HG02943 (cell line): ENCODE data around the gene RNFT2.

ENCODE experiments used
- ATAC-seq: cut with Tn5 transposase; IDR thresholded peaks from one replicate; pipeline ENCODE4 v1.9.1; 2021; ENCODE audit warnings: mild to moderate bottlenecking, low read depth, moderate library complexity; ENCODE audit not compliant: unreplicated experiment

The RNFT2 gene

GRCh38 chr12:116709768-116710167 is 28.3 kb upstream of the RNFT2 start:
- no peak for ATAC-seq

- no peak for ATAC-seq
Measured at GRCh38 chr12:116710370-116711150, 27.6 kb upstream of the RNFT2 start.

GRCh38 chr12:116712458-116713303 is 25.4 kb upstream of the RNFT2 start:
- ATAC-seq: no peak

GRCh38 chr12:116713527-116713926 is 24.6 kb upstream of the RNFT2 start:
- ATAC-seq: no peak

- no peak for ATAC-seq
Measured at GRCh38 chr12:116714175-116714574, 23.9 kb upstream of the RNFT2 start.

GRCh38 chr12:116717466-116718437 is 20.4 kb upstream of the RNFT2 start:
- ATAC-seq: no peak

- no peak for ATAC-seq
Measured at GRCh38 chr12:116718655-116719454, 19.3 kb upstream of the RNFT2 start.

- ATAC-seq: no peak
Measured at GRCh38 chr12:116719731-116720528, 18.2 kb upstream of the RNFT2 start.

- ATAC-seq: no peak
Measured at GRCh38 chr12:116722245-116722644, 15.9 kb upstream of the RNFT2 start.

GRCh38 chr12:116726694-116727093 is 11.4 kb upstream of the RNFT2 start:
- no peak for ATAC-seq

GRCh38 chr12:116727261-116727660 is 10.9 kb upstream of the RNFT2 start:
- ATAC-seq: no peak

GRCh38 chr12:116727891-116728290 is 10.2 kb upstream of the RNFT2 start:
- ATAC-seq: no peak

GRCh38 chr12:116731801-116732200 is 6.3 kb upstream of the RNFT2 start:
- no peak for ATAC-seq

- no peak for ATAC-seq
Measured at GRCh38 chr12:116734156-116734768, 3.9 kb upstream of the RNFT2 start.

GRCh38 chr12:116735084-116735483 is 3.0 kb upstream of the RNFT2 start:
- ATAC-seq: no peak

GRCh38 chr12:116735951-116736599 is 2.0 kb upstream of the RNFT2 start:
- ATAC-seq: no peak

GRCh38 chr12:116736962-116737773 is 947 bp upstream of the RNFT2 start:
- ATAC-seq: no peak
